ENCODE data around the gene MAP2K5. TPM values are rescaled to one million over a fixed set of nuclear protein-coding genes. Genes with fewer than 3 reads are reported as not detected.

Gene MAP2K5
- total RNA-seq, 2 donors from 2014 or later: 7.4 to 10.2 TPM

- TF ChIP-seq CTCF (IDR thresholded peaks at IDR 0.05): no peak
- no peaks in the 10 kb centered on the region for H3K4me1 ChIP-seq (ENCODE audit: control insufficient read depth in 1 of 2, low read depth in 2 of 2)
- DNase-seq (ENCODE audit: low spot score): no peak
- no peaks in the 10 kb centered on the region for H3K27me3 ChIP-seq (replicated peaks; ENCODE audit: insufficient read depth)
- no peak overlapping the region for H3K4me3 ChIP-seq
- H3K27ac ChIP-seq: no peak overlapping the region
- no peak for ATAC-seq (ENCODE audit: insufficient number of reproducible peaks, low FRiP score, low read depth)
- no peaks in the 10 kb centered on the region for H3K36me3 ChIP-seq
- H3K9me3 ChIP-seq: no peaks in the 10 kb centered on the region
Measured at GRCh38 chr15:67691450-67691849, 148.9 kb downstream of the MAP2K5 start.

- no peak for ATAC-seq (ENCODE audit: insufficient number of reproducible peaks, low FRiP score, low read depth)
- no peak for TF ChIP-seq CTCF (IDR thresholded peaks at IDR 0.05)
Measured at GRCh38 chr15:67692573-67692972, 150.1 kb downstream of the MAP2K5 start.

GRCh38 chr15:67696087-67696486 is 153.6 kb downstream of the MAP2K5 start:
- no peak for DNase-seq (ENCODE audit: low spot score)
- H3K4me3 ChIP-seq: no peak overlapping the region
- H3K4me1 ChIP-seq (ENCODE audit: control insufficient read depth in 1 of 2, low read depth in 2 of 2): no peaks in the 10 kb centered on the region
- H3K27me3 ChIP-seq (replicated peaks; ENCODE audit: insufficient read depth): no peaks in the 10 kb centered on the region
- no peak overlapping the region for H3K27ac ChIP-seq
- no peak for TF ChIP-seq CTCF (IDR thresholded peaks at IDR 0.05)
- no peak for ATAC-seq (ENCODE audit: insufficient number of reproducible peaks, low FRiP score, low read depth)
- H3K9me3 ChIP-seq: no peaks in the 10 kb centered on the region
- no peaks in the 10 kb centered on the region for H3K36me3 ChIP-seq

More at GRCh38 chr15:67692573-67692972, 150.1 kb downstream of the MAP2K5 start:
- Histone ChIP-seq H3K4me1 (ENCODE audit: control insufficient read depth in 1 of 2, low read depth in 2 of 2) (no peaks in the 10 kb centered on the region), H3K4me3 (no peak overlapping the region), H3K27ac (no peak overlapping the region), H3K27me3 (replicated peaks; ENCODE audit: insufficient read depth) (no peaks in the 10 kb centered on the region), H3K9me3 (no peaks in the 10 kb centered on the region), H3K36me3 (no peaks in the 10 kb centered on the region)
- no peak for DNase-seq (ENCODE audit: low spot score)

- ATAC-seq (ENCODE audit: insufficient number of reproducible peaks, low FRiP score, low read depth): no peak
- no peak for DNase-seq (ENCODE audit: low spot score)
- TF ChIP-seq CTCF (IDR thresholded peaks at IDR 0.05): no peak
- H3K4me1 ChIP-seq (ENCODE audit: control insufficient read depth in 1 of 2, low read depth in 2 of 2): no peaks in the 10 kb centered on the region
- H3K27ac ChIP-seq: no peak overlapping the region
- H3K4me3 ChIP-seq: no peak overlapping the region
- H3K36me3 ChIP-seq: no peaks in the 10 kb centered on the region
- H3K9me3 ChIP-seq: no peaks in the 10 kb centered on the region
- H3K27me3 ChIP-seq (replicated peaks; ENCODE audit: insufficient read depth): no peaks in the 10 kb centered on the region
Measured at GRCh38 chr15:67700023-67700422, 157.5 kb downstream of the MAP2K5 start.

GRCh38 chr15:67701669-67702068 is 159.2 kb downstream of the MAP2K5 start:
- Histone ChIP-seq H3K4me3 (no peak overlapping the region), H3K27me3 (replicated peaks; ENCODE audit: insufficient read depth) (no peaks in the 10 kb centered on the region), H3K27ac (no peak overlapping the region), H3K36me3 (no peaks in the 10 kb centered on the region), H3K4me1 (ENCODE audit: control insufficient read depth in 1 of 2, low read depth in 2 of 2) (no peaks in the 10 kb centered on the region), H3K9me3 (no peaks in the 10 kb centered on the region)
- no peak for DNase-seq (ENCODE audit: low spot score)
- ATAC-seq (ENCODE audit: insufficient number of reproducible peaks, low FRiP score, low read depth): no peak
- TF ChIP-seq CTCF (IDR thresholded peaks at IDR 0.05): no peak
